ENCODE results near the gene TRMU.
"Not testable (repeated sequence)": the region's sequence is repeated elsewhere in the genome, so short reads cannot be mapped to it uniquely, and the experiment has no call there.

TRMU gene

GRCh38 chr22:46399251-46400024 lies 63.9 kb downstream of the TRMU start:
- no peak for DNase-seq (ENCODE audit: insufficient read length, low spot score)
- no peak for FAIRE-seq

- DNase-seq (ENCODE audit: insufficient read length, low spot score) (no peak), FAIRE-seq (no peak)
Observed at GRCh38 chr22:46401370-46401769, 65.9 kb downstream of the TRMU start.

GRCh38 chr22:46402505-46402904 lies 67.0 kb downstream of the TRMU start:
- DNase-seq (ENCODE audit: insufficient read length, low spot score): no peak
- no peak for FAIRE-seq

- DNase-seq (ENCODE audit: insufficient read length, low spot score); FAIRE-seq: not testable (repeated sequence)
Observed at GRCh38 chr22:46403880-46404279, 68.4 kb downstream of the TRMU start.

- FAIRE-seq (no peak), DNase-seq (ENCODE audit: insufficient read length, low spot score) (no peak)
Observed at GRCh38 chr22:46405901-46406300, 70.4 kb downstream of the TRMU start.

GRCh38 chr22:46406349-46406748 lies 70.8 kb downstream of the TRMU start:
- DNase-seq (ENCODE audit: insufficient read length, low spot score) (no peak), FAIRE-seq (no peak)

- FAIRE-seq (no peak), DNase-seq (ENCODE audit: insufficient read length, low spot score) (no peak)
Observed at GRCh38 chr22:46406791-46407190, 71.3 kb downstream of the TRMU start.
